Measurements from ENCODE around the gene KLHL2. TPM values are rescaled to one million over a fixed set of nuclear protein-coding genes. Genes with fewer than 3 reads are reported as not detected.
"Not testable (repeated sequence)": the region's sequence is repeated elsewhere in the genome, so short reads cannot be mapped to it uniquely, and the experiment has no call there.

The KLHL2 gene
- total RNA-seq, 4 donors from 2014 or later = 9.2 to 19.8 (median 12.0) TPM

DNA sequence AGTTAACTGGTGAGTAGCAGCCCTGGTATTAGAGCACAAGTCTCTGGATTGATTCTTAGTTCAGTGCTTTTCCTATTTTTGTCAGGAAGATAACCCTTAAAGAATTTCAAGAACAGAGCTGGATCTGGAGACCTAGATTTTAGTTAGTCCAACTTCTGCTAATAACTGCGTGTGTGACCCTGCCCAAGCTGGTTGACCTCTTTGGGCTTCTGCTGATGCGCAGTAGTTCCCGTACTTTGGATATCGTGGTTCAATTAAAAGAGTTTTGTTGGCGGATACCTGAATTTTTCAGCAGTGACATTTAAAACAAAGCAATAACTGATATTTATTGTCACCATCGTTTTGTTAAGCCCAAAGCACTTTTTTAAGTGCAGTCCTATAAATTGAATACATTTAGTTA is 129.4 kb downstream of the KLHL2 start:
- no peak for DNase-seq
- no peaks in the 10 kb centered on the region for H3K27me3 ChIP-seq
- peaks cover 0 to 3% (median 0%) of the 10 kb centered on the region in 4 donors for H3K4me1 ChIP-seq
- no peak overlapping the region for H3K4me3 ChIP-seq
- peaks cover 0 to 26% (median 13%) of the 10 kb centered on the region in 4 donors for H3K36me3 ChIP-seq
- no peak overlapping the region for H3K27ac ChIP-seq
- intact Hi-C loops (cut with DNase I; ENCODE audit: low total_unique reads) (no loop called here), in situ Hi-C loops (cut with MboI; ENCODE audit: low pct_ligation_motif_present in 1 of 4, low pct_unique_long_range_greater_than_20kb in 1 of 4, low sequenced_read_pairs in 3 of 4) (loop anchor here in 1 of 4 donors (25.0 kb wide), 2 partner anchors 124 to 199 kb away; partner anchors contain the start of gene KLHL2)
- TF ChIP-seq EP300 (IDR thresholded peaks at IDR 0.05; ENCODE audit: low read depth) (no peak), POLR2A (IDR thresholded peaks at IDR 0.05) (no peak)
- TF ChIP-seq, protein P1, sequence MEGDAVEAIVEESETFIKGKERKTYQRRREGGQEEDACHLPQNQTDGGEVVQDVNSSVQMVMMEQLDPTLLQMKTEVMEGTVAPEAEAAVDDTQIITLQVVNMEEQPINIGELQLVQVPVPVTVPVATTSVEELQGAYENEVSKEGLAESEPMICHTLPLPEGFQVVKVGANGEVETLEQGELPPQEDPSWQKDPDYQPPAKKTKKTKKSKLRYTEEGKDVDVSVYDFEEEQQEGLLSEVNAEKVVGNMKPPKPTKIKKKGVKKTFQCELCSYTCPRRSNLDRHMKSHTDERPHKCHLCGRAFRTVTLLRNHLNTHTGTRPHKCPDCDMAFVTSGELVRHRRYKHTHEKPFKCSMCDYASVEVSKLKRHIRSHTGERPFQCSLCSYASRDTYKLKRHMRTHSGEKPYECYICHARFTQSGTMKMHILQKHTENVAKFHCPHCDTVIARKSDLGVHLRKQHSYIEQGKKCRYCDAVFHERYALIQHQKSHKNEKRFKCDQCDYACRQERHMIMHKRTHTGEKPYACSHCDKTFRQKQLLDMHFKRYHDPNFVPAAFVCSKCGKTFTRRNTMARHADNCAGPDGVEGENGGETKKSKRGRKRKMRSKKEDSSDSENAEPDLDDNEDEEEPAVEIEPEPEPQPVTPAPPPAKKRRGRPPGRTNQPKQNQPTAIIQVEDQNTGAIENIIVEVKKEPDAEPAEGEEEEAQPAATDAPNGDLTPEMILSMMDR (IDR thresholded peaks at IDR 0.05) = no peak
- 88 to 91% methylated on average over 5 to 6 of the region's 6 CpGs for WGBS, 2 donors (ENCODE audit: low coverage in 1 of 2)
- H3K9me3 ChIP-seq = no peaks in the 10 kb centered on the region

DNA sequence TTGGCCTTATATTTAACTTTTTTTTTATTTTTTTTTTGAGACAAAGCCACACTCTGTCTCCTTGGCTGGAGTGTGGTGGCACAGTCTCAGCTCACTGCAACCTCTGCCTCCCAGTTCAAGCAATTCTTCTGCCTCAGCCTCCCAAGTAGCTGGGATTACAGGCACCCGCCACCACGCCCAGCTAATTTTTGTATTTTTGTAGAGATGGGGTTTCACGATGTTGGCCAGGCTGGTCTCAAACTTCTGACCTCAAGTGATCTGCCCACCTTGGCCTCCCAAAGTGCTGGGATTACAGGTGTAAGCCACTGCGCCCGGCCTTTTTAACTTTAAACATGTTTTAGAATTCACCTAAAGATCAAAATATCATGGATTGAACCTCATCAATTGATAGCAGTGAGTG is 135.0 kb downstream of the KLHL2 start:
- intact Hi-C loops (cut with DNase I; ENCODE audit: low total_unique reads); H3K27me3 ChIP-seq; H3K9me3 ChIP-seq; DNase-seq; H3K27ac ChIP-seq; H3K4me3 ChIP-seq; H3K4me1 ChIP-seq: not testable (repeated sequence)
- peaks cover 0 to 36% (median 16%) of the 10 kb centered on the region in 4 donors for H3K36me3 ChIP-seq
- in situ Hi-C loops (cut with MboI; ENCODE audit: low pct_ligation_motif_present in 1 of 4, low pct_unique_long_range_greater_than_20kb in 1 of 4, low sequenced_read_pairs in 3 of 4) = loop anchor here in 1 of 4 donors (25.0 kb wide), 2 partner anchors 130 to 205 kb away; partner anchors contain the start of gene KLHL2
- WGBS, 2 donors (ENCODE audit: low coverage in 1 of 2) = 90 to 96% methylated on average over 2 to 5 of the region's 5 CpGs

- WGBS, 2 donors (ENCODE audit: low coverage in 1 of 2) = 55 to 61% methylated on average over 7 to 13 of the region's 13 CpGs
- Histone ChIP-seq H3K9me3 (no peaks in the 10 kb centered on the region), H3K4me3 (no peak overlapping the region), H3K4me1 (no peaks in the 10 kb centered on the region), H3K27ac (no peak overlapping the region), H3K36me3 (peaks cover 0 to 29% (median 14%) of the 10 kb centered on the region in 4 donors), H3K27me3 (no peaks in the 10 kb centered on the region)
- DNase-seq = no peak
- in situ Hi-C loops (cut with MboI; ENCODE audit: low pct_ligation_motif_present in 1 of 4, low pct_unique_long_range_greater_than_20kb in 1 of 4, low sequenced_read_pairs in 3 of 4) = loop anchor here in 1 of 4 donors (25.0 kb wide), 2 partner anchors 131 to 206 kb away; partner anchors contain the start of gene KLHL2
- TF ChIP-seq POLR2A (IDR thresholded peaks at IDR 0.05) (no peak), POLR2AphosphoS5 (IDR thresholded peaks at IDR 0.05) (no peak), EP300 (IDR thresholded peaks at IDR 0.05; ENCODE audit: low read depth) (no peak)
- TF ChIP-seq, protein P1 (IDR thresholded peaks at IDR 0.05) = peak in 3 of 5 experiments; percentile 14 to 21 (median 16)
- intact Hi-C loops (cut with DNase I; ENCODE audit: low total_unique reads) = no loop called here
Observed at GRCh38 chr4:165343353-165344191, 136.2 kb downstream of the KLHL2 start.

DNA sequence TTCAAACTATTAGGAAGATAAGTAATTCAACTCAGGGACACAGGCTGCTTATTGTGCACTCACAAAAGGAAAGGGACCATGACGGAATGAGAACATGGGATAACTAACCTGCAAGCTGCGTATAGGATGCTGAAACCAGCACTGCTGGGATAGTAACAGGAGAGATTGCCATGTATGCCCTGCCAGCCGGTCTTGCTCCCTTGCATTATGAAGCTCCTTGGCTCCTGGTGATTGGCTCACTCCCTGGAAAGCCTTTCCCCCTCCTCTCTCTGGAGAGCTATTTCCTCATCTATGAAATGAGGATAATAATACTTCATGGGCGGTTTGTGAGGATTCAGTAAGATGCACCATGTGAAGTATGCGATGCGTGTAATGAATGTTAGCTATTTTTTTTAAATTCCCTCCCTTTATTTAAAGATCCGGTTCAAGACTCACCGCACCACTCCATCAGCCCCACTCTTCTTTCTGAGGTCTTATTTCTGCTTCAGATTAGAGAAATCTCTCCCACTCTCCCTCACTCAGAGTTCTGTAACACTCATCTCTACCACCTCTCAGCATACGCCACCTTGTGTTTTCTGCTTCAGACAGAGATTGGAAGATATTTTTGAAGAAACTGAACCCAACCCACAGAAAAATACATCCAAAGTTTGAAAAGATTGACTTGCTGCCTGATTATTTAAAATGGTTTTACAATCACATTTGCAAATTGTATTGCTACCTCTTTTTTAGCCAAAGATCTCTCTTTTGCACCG is 138.5 kb downstream of the KLHL2 start:
- in situ Hi-C loops (cut with MboI; ENCODE audit: low pct_ligation_motif_present in 1 of 4, low pct_unique_long_range_greater_than_20kb in 1 of 4, low sequenced_read_pairs in 3 of 4) (loop anchor here in 1 of 4 donors (25.0 kb wide), 2 partner anchors 134 to 209 kb away; partner anchors contain the start of gene KLHL2), intact Hi-C loops (cut with DNase I; ENCODE audit: low total_unique reads) (no loop called here)
- TF ChIP-seq POLR2AphosphoS5 (IDR thresholded peaks at IDR 0.05) (no peak), POLR2A (IDR thresholded peaks at IDR 0.05) (no peak)
- TF ChIP-seq, protein P1 (IDR thresholded peaks at IDR 0.05) = no peak
- Histone ChIP-seq H3K9me3 (no peaks in the 10 kb centered on the region), H3K27me3 (no peaks in the 10 kb centered on the region), H3K36me3 (peaks cover 0 to 16% (median 6%) of the 10 kb centered on the region in 4 donors), H3K4me1 (no peaks in the 10 kb centered on the region), H3K4me3 (no peak overlapping the region), H3K27ac (no peak overlapping the region)
- no peak for DNase-seq
- 88 to 92% methylated on average over 7 to 10 of the region's 10 CpGs for WGBS, 2 donors (ENCODE audit: low coverage in 1 of 2)
